ENCODE data around the gene SMYD3.
A peak's percentile ranks its signal among the peaks of the same experiment; 100 is the strongest.

The SMYD3 gene

GRCh38 chr1:246513619-246514343 is 6.7 kb upstream of the SMYD3 start:
- no peak for DNase-seq

GRCh38 chr1:246513041-246513440 is 6.0 kb upstream of the SMYD3 start:
- DNase-seq = no peak

- no peak for DNase-seq
Observed at GRCh38 chr1:246512635-246513034, 5.6 kb upstream of the SMYD3 start.

GRCh38 chr1:246512230-246512629 is 5.2 kb upstream of the SMYD3 start:
- DNase-seq = no peak

GRCh38 chr1:246511203-246511602 is 4.1 kb upstream of the SMYD3 start:
- DNase-seq = no peak

- no peak for DNase-seq
Observed at GRCh38 chr1:246510147-246511030, 3.3 kb upstream of the SMYD3 start.

- DNase-seq = no peak
Observed at GRCh38 chr1:246508897-246509688, 2.0 kb upstream of the SMYD3 start.

GRCh38 chr1:246506367-246506673 is 759 bp downstream of the SMYD3 start:
- DNase-seq = no peak

GRCh38 chr1:246503341-246503740 is 3.7 kb downstream of the SMYD3 start:
- DNase-seq = no peak

GRCh38 chr1:246497331-246497915 is 9.7 kb downstream of the SMYD3 start:
- peak; percentile 76 for DNase-seq

- DNase-seq = peak; percentile 78
Observed at GRCh38 chr1:246492611-246493245, 14.4 kb downstream of the SMYD3 start.

GRCh38 chr1:246491551-246492053 is 15.5 kb downstream of the SMYD3 start:
- no peak for DNase-seq

GRCh38 chr1:246488674-246489073 is 18.4 kb downstream of the SMYD3 start:
- no peak for DNase-seq

- DNase-seq = no peak
Observed at GRCh38 chr1:246483569-246483933, 23.5 kb downstream of the SMYD3 start.

GRCh38 chr1:246482805-246483568 is 24.1 kb downstream of the SMYD3 start:
- no peak for DNase-seq

- DNase-seq = no peak
Observed at GRCh38 chr1:246479061-246479460, 28.0 kb downstream of the SMYD3 start.

GRCh38 chr1:246477634-246478033 is 29.4 kb downstream of the SMYD3 start:
- no peak for DNase-seq

GRCh38 chr1:246476771-246477170 is 30.3 kb downstream of the SMYD3 start:
- DNase-seq = no peak

GRCh38 chr1:246471688-246472087 is 35.4 kb downstream of the SMYD3 start:
- DNase-seq = no peak

GRCh38 chr1:246470585-246470984 is 36.5 kb downstream of the SMYD3 start:
- no peak for DNase-seq

- no peak for DNase-seq
Observed at GRCh38 chr1:246462986-246463385, 44.1 kb downstream of the SMYD3 start.

GRCh38 chr1:246460406-246460805 is 46.7 kb downstream of the SMYD3 start:
- no peak for DNase-seq

Data from NCI-H1694 treated with DMSO at 0.1 percent for 48 hours (cell line).